Mammary epithelial cell (primary cell): ENCODE measurements around the gene APOC3.

Source experiments
- EZH2 ChIP-seq: IDR thresholded peaks from 2 replicates; pipeline ENCODE4 v1.6.1; 2012; ENCODE audit warnings: low read length, inconsistent platforms, borderline replicate concordance
- TF ChIP-seq, protein P1 (sequence below), 2 donors: IDR thresholded peaks in 1 of 2; conservative IDR thresholded peaks in 1 of 2; 2 replicates each; pipeline ENCODE4 v1.5.1; 2011 to 2012; ENCODE audit warnings: inconsistent platforms in 2 of 2, low read length in 2 of 2, mild to moderate bottlenecking in 2 of 2, control low read depth in 1 of 2, low read depth in 1 of 2; ENCODE audit not compliant: insufficient read depth in 1 of 2; ENCODE audit errors: extremely low read depth in 1 of 2

DNA sequence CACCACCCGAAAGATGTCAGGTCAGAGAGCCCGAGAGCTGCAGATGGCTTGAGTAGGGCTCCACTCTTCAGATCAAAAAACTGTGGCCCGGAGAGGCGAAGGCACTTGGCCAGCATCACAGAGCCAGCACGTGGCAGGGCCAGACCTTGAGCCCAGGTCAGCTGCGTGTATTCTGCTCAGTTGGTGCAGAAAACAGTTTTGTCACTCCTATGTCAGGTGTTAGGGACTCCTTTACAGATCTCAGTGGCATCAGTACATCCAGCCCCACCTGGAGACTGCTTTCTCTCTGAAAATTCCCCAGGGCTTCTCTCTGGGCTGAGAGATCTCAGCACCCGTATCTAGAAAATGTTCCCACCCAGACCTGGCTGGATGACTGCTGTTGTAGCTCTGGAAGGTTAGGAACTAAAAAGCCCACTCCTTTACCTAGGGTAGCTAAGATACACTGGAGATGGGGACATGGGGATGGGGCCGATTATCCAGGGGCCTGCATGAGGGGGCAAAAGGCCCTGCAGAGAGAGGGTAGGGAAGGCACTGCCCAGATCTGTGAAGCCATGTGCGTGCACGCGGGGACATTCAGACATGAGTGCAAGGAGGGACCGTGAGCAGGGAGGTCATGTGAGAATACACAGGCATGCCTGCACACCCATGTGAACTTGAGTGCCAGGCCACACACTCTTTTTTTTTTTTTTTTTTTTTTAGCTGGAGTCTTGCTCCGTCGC is 4.3 kb downstream of the APOC3 start:
- TF ChIP-seq, protein P1, sequence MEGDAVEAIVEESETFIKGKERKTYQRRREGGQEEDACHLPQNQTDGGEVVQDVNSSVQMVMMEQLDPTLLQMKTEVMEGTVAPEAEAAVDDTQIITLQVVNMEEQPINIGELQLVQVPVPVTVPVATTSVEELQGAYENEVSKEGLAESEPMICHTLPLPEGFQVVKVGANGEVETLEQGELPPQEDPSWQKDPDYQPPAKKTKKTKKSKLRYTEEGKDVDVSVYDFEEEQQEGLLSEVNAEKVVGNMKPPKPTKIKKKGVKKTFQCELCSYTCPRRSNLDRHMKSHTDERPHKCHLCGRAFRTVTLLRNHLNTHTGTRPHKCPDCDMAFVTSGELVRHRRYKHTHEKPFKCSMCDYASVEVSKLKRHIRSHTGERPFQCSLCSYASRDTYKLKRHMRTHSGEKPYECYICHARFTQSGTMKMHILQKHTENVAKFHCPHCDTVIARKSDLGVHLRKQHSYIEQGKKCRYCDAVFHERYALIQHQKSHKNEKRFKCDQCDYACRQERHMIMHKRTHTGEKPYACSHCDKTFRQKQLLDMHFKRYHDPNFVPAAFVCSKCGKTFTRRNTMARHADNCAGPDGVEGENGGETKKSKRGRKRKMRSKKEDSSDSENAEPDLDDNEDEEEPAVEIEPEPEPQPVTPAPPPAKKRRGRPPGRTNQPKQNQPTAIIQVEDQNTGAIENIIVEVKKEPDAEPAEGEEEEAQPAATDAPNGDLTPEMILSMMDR (conservative IDR thresholded peaks at IDR 0.05 in 1 of 2, IDR thresholded peaks at IDR 0.05 in 1 of 2; ENCODE audit: extremely low read depth in 1 of 2, insufficient read depth in 1 of 2, low read depth in 1 of 2, low read length in 2 of 2) = no peak
- TF ChIP-seq EZH2 = no peak
